A673 (cell line): ENCODE data around the gene NUMB. TPM values are rescaled to one million over a fixed set of nuclear protein-coding genes. Genes with fewer than 3 reads are reported as not detected.
"Not testable (repeated sequence)": the region's sequence is repeated elsewhere in the genome, so short reads cannot be mapped to it uniquely, and the experiment has no call there.

Experiments
- BruUV-seq: library from RNA; stranded (reverse); fragments of 400-500 nt; replicated peaks from 2 replicates; lab custom pipeline; 2021; lab: Mats Ljungman, UMichigan
- CTCF ChIA-PET: fragments of 300-600 bp; sonication (Branson Sonifier 250); formaldehyde crosslinking; loops from one replicate; lab custom pipeline; 2022; ENCODE audit warnings: antibody characterized with exemption; lab: Charles Lee
- POLR2A ChIA-PET: fragments of 300-600 bp; sonication (Branson Sonifier 250); formaldehyde crosslinking; loops from one replicate; lab custom pipeline; 2022; ENCODE audit warnings: antibody characterized with exemption; ENCODE audit not compliant: low non-redundant PET; lab: Charles Lee
- DNase-seq: peaks from one replicate; pipeline ENCODE4 v3.0.0-alpha.2; 2015; ENCODE audit warnings: low spot score
- H3K27ac ChIP-seq: fragments of 200-600 bp; sonication (generic); 2 replicates; pipeline ENCODE4 v1.5.1; 2016; ENCODE audit warnings: mixed run types, low read depth, mild to moderate bottlenecking, mixed read lengths, antibody characterized with exemption, low read length; ENCODE audit not compliant: poor library complexity, severe bottlenecking
- H3K27me3 ChIP-seq: fragments of 200-600 bp; sonication (generic); replicated peaks from 2 replicates; pipeline ENCODE4 v1.6.1; 2017; ENCODE audit warnings: mixed run types, low read depth, mild to moderate bottlenecking, mixed read lengths, antibody characterized with exemption, low read length; ENCODE audit not compliant: insufficient read depth, poor library complexity
- H3K36me3 ChIP-seq: fragments of 200-600 bp; sonication (generic); 2 replicates; pipeline ENCODE4 v1.6.1; 2016; ENCODE audit warnings: mixed run types, mild to moderate bottlenecking, mixed read lengths, antibody characterized with exemption, low read length; ENCODE audit not compliant: insufficient read depth, poor library complexity, severe bottlenecking
- H3K4me1 ChIP-seq: fragments of 200-600 bp; sonication (generic); 2 replicates; pipeline ENCODE4 v1.6.1; 2017; ENCODE audit warnings: mixed run types, mild to moderate bottlenecking, mixed read lengths, antibody characterized with exemption, low read length; ENCODE audit not compliant: insufficient read depth, poor library complexity, severe bottlenecking
- H3K4me3 ChIP-seq: fragments of 200-600 bp; sonication (generic); 2 replicates; pipeline ENCODE4 v1.5.1; 2016; ENCODE audit warnings: low read depth, mixed run types, mild to moderate bottlenecking, mixed read lengths, low read length; ENCODE audit not compliant: poor library complexity, severe bottlenecking
- H3K9me3 ChIP-seq: fragments of 200-600 bp; sonication (generic); 2 replicates; pipeline ENCODE4 v1.6.1; 2016; ENCODE audit warnings: mixed run types, low read depth, mild to moderate bottlenecking, mixed read lengths, antibody characterized with exemption, low read length; ENCODE audit not compliant: poor library complexity, severe bottlenecking
- EZH2 ChIP-seq: fragments of 200-600 bp; sonication (generic); IDR thresholded peaks from 2 replicates; pipeline ENCODE4 v1.6.1; 2017; ENCODE audit warnings: borderline replicate concordance, low read depth, mild to moderate bottlenecking, mixed read lengths, antibody characterized with exemption, low read length; ENCODE audit not compliant: poor library complexity, severe bottlenecking
- intact Hi-C: fragments of 100-400 bp; cut with micrococcal nuclease; formaldehyde crosslinking; loops from one replicate; pipeline ENCODE4 v1.10.0; 2022; ENCODE audit not compliant: unreplicated experiment
- total RNA-seq: library from RNA; stranded (reverse); gene quantifications from 2 replicates; pipeline ENCODE4 v1.2.3, GENCODE V29; 2021
- TF ChIP-seq, protein P1 (sequence below): fragments of 300-800, 200-600 bp; sonication (generic); conservative IDR thresholded peaks from 2 replicates; pipeline ENCODE4 v1.5.1; 2017; ENCODE audit warnings: low read depth, mild to moderate bottlenecking, antibody characterized with exemption, low read length, moderate library complexity, mixed read lengths

NUMB gene
- total RNA-seq, 1 experiment from 2014 or later, result 46.3 TPM

- no peaks in the 10 kb centered on the region for H3K36me3 ChIP-seq
- no peaks in the 10 kb centered on the region for H3K4me1 ChIP-seq
- no peak overlapping the region for H3K27ac ChIP-seq
- H3K27me3 ChIP-seq, result no peaks in the 10 kb centered on the region
- ChIA-PET CTCF (no interaction called here), POLR2A (no interaction called here)
- no TSS peak for BruUV-seq
- H3K9me3 ChIP-seq, result no peaks in the 10 kb centered on the region
- TF ChIP-seq EZH2, result no peak
- TF ChIP-seq, protein P1, sequence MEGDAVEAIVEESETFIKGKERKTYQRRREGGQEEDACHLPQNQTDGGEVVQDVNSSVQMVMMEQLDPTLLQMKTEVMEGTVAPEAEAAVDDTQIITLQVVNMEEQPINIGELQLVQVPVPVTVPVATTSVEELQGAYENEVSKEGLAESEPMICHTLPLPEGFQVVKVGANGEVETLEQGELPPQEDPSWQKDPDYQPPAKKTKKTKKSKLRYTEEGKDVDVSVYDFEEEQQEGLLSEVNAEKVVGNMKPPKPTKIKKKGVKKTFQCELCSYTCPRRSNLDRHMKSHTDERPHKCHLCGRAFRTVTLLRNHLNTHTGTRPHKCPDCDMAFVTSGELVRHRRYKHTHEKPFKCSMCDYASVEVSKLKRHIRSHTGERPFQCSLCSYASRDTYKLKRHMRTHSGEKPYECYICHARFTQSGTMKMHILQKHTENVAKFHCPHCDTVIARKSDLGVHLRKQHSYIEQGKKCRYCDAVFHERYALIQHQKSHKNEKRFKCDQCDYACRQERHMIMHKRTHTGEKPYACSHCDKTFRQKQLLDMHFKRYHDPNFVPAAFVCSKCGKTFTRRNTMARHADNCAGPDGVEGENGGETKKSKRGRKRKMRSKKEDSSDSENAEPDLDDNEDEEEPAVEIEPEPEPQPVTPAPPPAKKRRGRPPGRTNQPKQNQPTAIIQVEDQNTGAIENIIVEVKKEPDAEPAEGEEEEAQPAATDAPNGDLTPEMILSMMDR, result no peak
- no peak overlapping the region for H3K4me3 ChIP-seq
- no peak for DNase-seq
- intact Hi-C loops, result no loop called here
Observed at GRCh38 chr14:73418227-73418626, 40.1 kb downstream of the NUMB start.

- CTCF ChIA-PET, BruUV-seq: not testable (repeated sequence)
Observed at GRCh38 chr14:73406248-73406647, 52.1 kb downstream of the NUMB start.

GRCh38 chr14:73403181-73403752 lies 55.1 kb downstream of the NUMB start:
- BruUV-seq, result no TSS peak
- Histone ChIP-seq H3K4me1 (peaks cover 7% of the 10 kb centered on the region), H3K36me3 (no peaks in the 10 kb centered on the region), H3K4me3 (no peak overlapping the region), H3K27ac (no peak overlapping the region), H3K27me3 (no peaks in the 10 kb centered on the region), H3K9me3 (no peaks in the 10 kb centered on the region)
- ChIA-PET POLR2A (no interaction called here), CTCF (no interaction called here)
- intact Hi-C loops, result no loop called here
- DNase-seq, result no peak
- TF ChIP-seq, protein P1, result no peak
- no peak for TF ChIP-seq EZH2

More at GRCh38 chr14:73406248-73406647, 52.1 kb downstream of the NUMB start:
- intact Hi-C loops, H3K9me3 ChIP-seq, H3K27ac ChIP-seq, POLR2A ChIA-PET, H3K36me3 ChIP-seq, H3K27me3 ChIP-seq, DNase-seq, H3K4me3 ChIP-seq, H3K4me1 ChIP-seq: not testable (repeated sequence)

GRCh38 chr14:73402579-73402978 lies 55.8 kb downstream of the NUMB start:
- Histone ChIP-seq H3K27ac (no peak overlapping the region), H3K36me3 (no peaks in the 10 kb centered on the region), H3K4me1 (peaks cover 12% of the 10 kb centered on the region), H3K9me3 (no peaks in the 10 kb centered on the region), H3K4me3 (no peak overlapping the region), H3K27me3 (no peaks in the 10 kb centered on the region)
- intact Hi-C loops, result no loop called here
- no TSS peak for BruUV-seq
- POLR2A ChIA-PET, result no interaction called here
- TF ChIP-seq, protein P1, result no peak
- TF ChIP-seq EZH2, result no peak
- no peak for DNase-seq
- CTCF ChIA-PET, result no interaction called here
